Small intestine (tissue), 7 donors: ENCODE data around the gene FABP1. TPM values are rescaled to one million over a fixed set of nuclear protein-coding genes. Genes with fewer than 3 reads are reported as not detected.
A peak's percentile ranks its signal among the peaks of the same experiment; 100 is the strongest.

Experiments
- DNase-seq, 2 donors: peaks; one replicate each; pipeline versions ENCODE4 v3.0.0 to v3.0.0-alpha.2; 2013
- FAIRE-seq: peaks from 2 replicates; lab custom pipeline; 2012; peaks lifted over from hg19 to GRCh38; lab: Jason Lieb, UNC
- H3K27ac ChIP-seq, 3 donors: one replicate each; pipeline ENCODE4 v1.5.1; 2013; ENCODE audit warnings: low read length in 2 of 3, mild to moderate bottlenecking in 2 of 3, control low read depth in 1 of 3, inconsistent platforms in 1 of 3, low read depth in 1 of 3, moderate library complexity in 1 of 3
- H3K27me3 ChIP-seq, 3 donors: one replicate each; pipeline ENCODE4 v1.6.1; 2013; ENCODE audit warnings: low read length in 3 of 3, inconsistent platforms in 1 of 3; ENCODE audit not compliant: control insufficient read depth in 3 of 3, insufficient read depth in 3 of 3
- H3K36me3 ChIP-seq, 3 donors: one replicate each; pipeline ENCODE4 v1.6.1; 2013; ENCODE audit warnings: low read length in 3 of 3, inconsistent platforms in 1 of 3, low read depth in 1 of 3, mild to moderate bottlenecking in 1 of 3, moderate library complexity in 1 of 3; ENCODE audit not compliant: control insufficient read depth in 3 of 3, insufficient read depth in 2 of 3
- H3K4me1 ChIP-seq, 3 donors: one replicate each; pipeline ENCODE4 v1.6.1; 2013; ENCODE audit warnings: low read length in 2 of 3, inconsistent platforms in 1 of 3, low read depth in 1 of 3, mild to moderate bottlenecking in 1 of 3, moderate library complexity in 1 of 3; ENCODE audit not compliant: control insufficient read depth in 3 of 3, insufficient read depth in 2 of 3
- H3K4me3 ChIP-seq, 3 donors: one replicate each; pipeline ENCODE4 v1.5.1; 2013; ENCODE audit warnings: low read length in 3 of 3, control low read depth in 1 of 3, inconsistent platforms in 1 of 3, low read depth in 1 of 3, mild to moderate bottlenecking in 1 of 3, moderate library complexity in 1 of 3
- H3K9me3 ChIP-seq, 2 donors: one replicate each; pipeline ENCODE4 v1.6.1; 2013; ENCODE audit warnings: low read depth in 1 of 2, low read length in 1 of 2; ENCODE audit not compliant: control insufficient read depth in 2 of 2, insufficient read depth in 1 of 2
- WGBS, 3 donors: extraction: QIAGEN DNeasy Blood & Tissue Kit; methylation state at CpG; one replicate each; pipeline ENCODE4 v1.1.7; 2013; 5-methylcytosine and 5-hydroxymethylcytosine counted together
- polyA plus RNA-seq, 4 donors: library from polyadenylated mRNA; stranded (reverse) in 3 of 4; unstranded in 1 of 4; fragments of 200-250 nt in 3 of 4; fragments of 120-200 nt in 1 of 4; gene quantifications; one replicate each; pipeline versions ENCODE4 v1.2.1 to v1.2.3, GENCODE V29; 2013
- donor health status: healthy with polysubstance abuse.
- donor health status: control.
- donor health status: control.
- donor health status: Bipolar disorder and iron deficiency.
- donor health status: healthy.

FABP1 gene
- polyA plus RNA-seq, 4 donors: 1,690 to 23,034 (median 6,625) TPM

DNA sequence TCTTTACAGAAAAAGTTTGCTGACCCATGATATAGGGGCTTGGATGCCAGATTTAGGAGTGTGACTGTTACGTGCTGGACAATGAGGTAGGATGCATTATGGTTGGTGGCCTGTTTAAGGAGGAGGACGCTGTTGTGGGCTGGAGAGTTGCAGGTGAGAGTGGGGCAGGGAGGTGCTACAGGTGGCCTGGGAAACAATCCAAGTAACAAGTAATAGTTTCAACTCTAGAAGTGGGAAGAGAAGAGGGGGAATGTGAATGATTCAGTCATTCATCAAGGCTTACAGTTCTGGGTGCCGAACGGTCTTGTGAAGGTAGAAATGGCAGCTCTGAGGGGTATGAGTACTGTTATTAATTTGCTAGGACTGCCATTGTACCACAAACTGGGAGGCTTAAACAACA, 6.2 kb downstream of the FABP1 start:
- WGBS, 3 donors: 80 to 87% (median 82%) methylated on average over 4 of the region's 4 CpGs
- DNase-seq (no peak), FAIRE-seq (no peak)
- Histone ChIP-seq H3K27ac (no peak overlapping the region), H3K4me1 (no peaks in the 10 kb centered on the region), H3K9me3 (no peaks in the 10 kb centered on the region), H3K27me3 (peaks cover 0 to 2% (median 0%) of the 10 kb centered on the region in 3 donors), H3K4me3 (no peak overlapping the region), H3K36me3 (peaks cover 0 to 31% (median 9%) of the 10 kb centered on the region in 3 donors)

- H3K27me3 ChIP-seq: peaks cover 0 to 2% (median 0%) of the 10 kb centered on the region in 3 donors
- FAIRE-seq: no peak
These were observed 9.9 kb downstream of the FABP1 start for GRCh38 chr2:88117973-88118372.

DNA sequence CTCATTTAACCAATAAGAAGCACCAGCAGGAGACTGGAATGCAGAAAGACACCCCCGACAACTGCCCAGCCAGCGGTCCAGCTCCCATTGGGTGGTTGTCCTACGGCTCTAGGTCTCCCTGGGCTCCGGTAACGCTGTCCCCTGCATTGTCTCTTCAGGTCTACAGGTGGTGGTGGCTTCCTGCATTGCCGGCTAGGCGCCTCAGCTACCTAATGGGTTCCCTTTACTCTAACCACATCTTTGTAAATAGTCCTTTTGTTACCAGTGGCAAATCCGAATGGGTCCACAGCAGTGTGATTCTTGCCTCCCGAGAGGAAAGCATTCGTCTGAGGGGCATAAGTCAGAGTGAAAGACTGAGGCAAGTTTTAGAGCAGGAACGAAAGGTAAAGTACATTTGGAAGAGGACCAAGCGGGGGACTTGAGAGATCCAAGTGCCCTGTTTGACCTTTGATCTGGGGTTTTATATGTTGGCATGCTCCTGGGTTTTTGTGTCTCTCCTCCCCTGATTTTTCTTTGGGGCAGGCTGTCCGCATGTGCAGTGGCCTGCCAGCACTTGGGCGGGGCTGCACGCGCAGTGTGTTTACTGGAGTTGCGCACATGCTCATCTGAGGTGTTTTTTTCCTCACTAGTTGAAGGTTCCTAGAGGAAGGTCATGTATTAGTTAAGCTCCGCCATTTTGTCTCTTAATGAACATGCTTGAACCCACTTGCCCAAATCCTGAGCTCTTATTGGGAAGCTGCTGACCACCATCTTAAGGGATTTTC, 11.0 kb downstream of the FABP1 start:
- Histone ChIP-seq H3K27ac (no peak overlapping the region), H3K4me1 (peaks cover 0 to 6% (median 0%) of the 10 kb centered on the region in 3 donors), H3K27me3 (peaks cover 0 to 2% (median 0%) of the 10 kb centered on the region in 3 donors), H3K36me3 (no peaks in the 10 kb centered on the region), H3K9me3 (no peaks in the 10 kb centered on the region), H3K4me3 (no peak overlapping the region)
- 60 to 87% (median 65%) methylated on average over 18 of the region's 18 CpGs for WGBS, 3 donors
- no peak for FAIRE-seq
- DNase-seq: peak in 1 of 2 donors; percentile 54

More at GRCh38 chr2:88117973-88118372, 9.9 kb downstream of the FABP1 start:
- Histone ChIP-seq H3K4me1 (peaks cover 0 to 6% (median 0%) of the 10 kb centered on the region in 3 donors), H3K9me3 (no peaks in the 10 kb centered on the region), H3K27ac (no peak overlapping the region), H3K4me3 (no peak overlapping the region), H3K36me3 (peaks cover 0 to 4% (median 0%) of the 10 kb centered on the region in 3 donors)
- 85 to 97% (median 93%) methylated on average over 4 of the region's 4 CpGs for WGBS, 3 donors
- no peak for DNase-seq

- H3K9me3 ChIP-seq: no peaks in the 10 kb centered on the region
- H3K27ac ChIP-seq: no peak overlapping the region
- 84 to 96% (median 91%) methylated on average over 10 of the region's 10 CpGs for WGBS, 3 donors
- peaks cover 0 to 6% (median 0%) of the 10 kb centered on the region in 3 donors for H3K4me1 ChIP-seq
- H3K27me3 ChIP-seq: no peaks in the 10 kb centered on the region
- no peaks in the 10 kb centered on the region for H3K36me3 ChIP-seq
- H3K4me3 ChIP-seq: no peak overlapping the region
- FAIRE-seq (no peak), DNase-seq (no peak)
These were observed 11.9 kb downstream of the FABP1 start for GRCh38 chr2:88115825-88116518.

DNA sequence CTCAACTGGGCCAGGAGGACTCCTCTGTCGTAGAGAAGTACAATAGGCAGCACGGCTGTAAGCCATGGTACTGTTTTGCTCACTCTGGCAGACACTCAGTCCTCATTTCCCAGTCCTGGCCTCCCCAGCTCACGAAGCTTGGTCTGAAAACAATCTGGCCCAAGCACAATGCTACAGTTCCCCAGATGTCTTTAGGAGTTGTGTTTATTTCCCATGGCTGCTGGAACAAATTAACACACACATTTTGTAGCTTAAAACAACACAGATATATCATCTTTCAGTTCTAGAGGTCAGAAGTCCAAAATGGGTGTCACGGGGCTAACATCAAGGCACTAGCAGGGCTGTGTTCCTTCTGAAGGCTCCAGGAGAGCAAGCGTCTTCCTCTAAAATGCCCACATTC, 13.0 kb downstream of the FABP1 start:
- H3K36me3 ChIP-seq: no peaks in the 10 kb centered on the region
- no peaks in the 10 kb centered on the region for H3K27me3 ChIP-seq
- no peak for FAIRE-seq
- no peak overlapping the region for H3K4me3 ChIP-seq
- peak; percentile 13 to 21 for DNase-seq
- H3K27ac ChIP-seq: no peak overlapping the region
- WGBS, 3 donors: 52 to 60% (median 54%) methylated on average over 5 of the region's 5 CpGs
- H3K9me3 ChIP-seq: no peaks in the 10 kb centered on the region
- peaks cover 0 to 6% (median 0%) of the 10 kb centered on the region in 3 donors for H3K4me1 ChIP-seq

GRCh38 chr2:88113069-88113468, 14.8 kb downstream of the FABP1 start:
- FAIRE-seq: no peak
- Histone ChIP-seq H3K4me3 (no peak overlapping the region), H3K27ac (no peak overlapping the region), H3K36me3 (no peaks in the 10 kb centered on the region), H3K4me1 (peaks cover 0 to 6% (median 0%) of the 10 kb centered on the region in 3 donors), H3K27me3 (no peaks in the 10 kb centered on the region), H3K9me3 (peaks cover 0 to under 1% of the 10 kb centered on the region in 2 donors)
- 88 to 92% (median 91%) methylated on average over 2 of the region's 2 CpGs for WGBS, 3 donors
- no peak for DNase-seq

DNA sequence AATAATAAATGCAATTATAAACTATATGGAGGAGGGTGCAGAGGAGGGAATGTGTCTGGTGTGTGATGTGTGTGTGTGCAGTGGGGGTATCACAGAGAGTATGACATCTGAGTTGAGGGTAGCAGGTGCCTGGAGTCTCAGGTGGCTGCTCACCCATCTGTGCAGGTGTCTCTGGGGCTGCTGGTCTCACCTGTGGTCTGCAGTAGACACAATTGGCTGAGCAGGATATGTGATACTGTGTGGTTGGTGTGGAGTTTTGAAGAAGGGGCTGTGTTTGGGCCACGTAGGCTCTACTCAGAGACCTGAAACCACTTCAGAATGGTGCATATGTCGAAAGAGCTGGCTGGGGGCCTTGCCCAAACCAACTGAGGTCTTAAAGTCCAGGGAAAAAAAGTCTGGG, 17.0 kb downstream of the FABP1 start:
- DNase-seq: no peak

GRCh38 chr2:88108796-88109195, 19.1 kb downstream of the FABP1 start:
- 74 to 82% (median 81%) methylated on average over 4 of the region's 4 CpGs for WGBS, 3 donors
- Histone ChIP-seq H3K27me3 (no peaks in the 10 kb centered on the region), H3K4me1 (no peaks in the 10 kb centered on the region), H3K36me3 (no peaks in the 10 kb centered on the region), H3K27ac (no peak overlapping the region), H3K4me3 (no peak overlapping the region), H3K9me3 (peaks cover 0 to 8% of the 10 kb centered on the region in 2 donors)
- FAIRE-seq (no peak), DNase-seq (no peak)

More for the DNA sequence above, 17.0 kb downstream of the FABP1 start:
- peaks cover 0 to 6% (median 0%) of the 10 kb centered on the region in 3 donors for H3K4me1 ChIP-seq
- 68 to 82% (median 78%) methylated on average over 2 of the region's 2 CpGs for WGBS, 3 donors
- H3K27ac ChIP-seq: no peak overlapping the region
- H3K4me3 ChIP-seq: no peak overlapping the region
- H3K36me3 ChIP-seq: no peaks in the 10 kb centered on the region
- no peak for FAIRE-seq
- no peaks in the 10 kb centered on the region for H3K27me3 ChIP-seq
- H3K9me3 ChIP-seq: peaks cover 0 to 8% of the 10 kb centered on the region in 2 donors
